Mesendoderm (in vitro differentiated cells): ENCODE data around the gene SLC23A2.

ENCODE experiments used
- DNase-seq: peaks from one replicate; pipeline ENCODE4 v3.0.0; 2013
- H2AK5ac ChIP-seq: 2 replicates; pipeline ENCODE4 v1.6.1; 2013; ENCODE audit warnings: low read length, inconsistent platforms
- H2BK120ac ChIP-seq: 2 replicates; pipeline ENCODE4 v1.6.1; 2013; ENCODE audit warnings: low read depth, mild to moderate bottlenecking, low read length, moderate library complexity, mixed read lengths
- H2BK15ac ChIP-seq: replicated peaks from 2 replicates; pipeline ENCODE4 v1.6.1; 2013; ENCODE audit warnings: low read depth, mild to moderate bottlenecking, moderate library complexity
- H2BK5ac ChIP-seq: 2 replicates; pipeline ENCODE4 v1.6.1; 2013; ENCODE audit warnings: low read length, inconsistent platforms
- H3K18ac ChIP-seq: 2 replicates; pipeline ENCODE4 v1.6.1; 2013; ENCODE audit warnings: mild to moderate bottlenecking, low read length, mixed read lengths
- H3K23ac ChIP-seq: one replicate; pipeline ENCODE4 v1.6.1; 2013; ENCODE audit warnings: low read length
- H3K27ac ChIP-seq: 2 replicates; pipeline ENCODE4 v1.5.1; 2013; ENCODE audit warnings: low read depth, mild to moderate bottlenecking, inconsistent platforms, low read length, moderate library complexity
- H3K27me3 ChIP-seq: 2 replicates; pipeline ENCODE4 v1.6.1; 2013; ENCODE audit warnings: low read length, control low read depth, mild to moderate bottlenecking, inconsistent platforms; ENCODE audit not compliant: insufficient read depth, poor library complexity
- H3K36me3 ChIP-seq: 2 replicates; pipeline ENCODE4 v1.6.1; 2013; ENCODE audit warnings: low read length, inconsistent platforms; ENCODE audit not compliant: control insufficient read depth, insufficient read depth
- H3K4ac ChIP-seq: one replicate; pipeline ENCODE4 v1.6.1; 2013; ENCODE audit warnings: low read depth, mild to moderate bottlenecking, low read length, moderate library complexity
- H3K4me1 ChIP-seq: 2 replicates; pipeline ENCODE4 v1.6.1; 2013; ENCODE audit warnings: low read depth, low read length, inconsistent platforms; ENCODE audit not compliant: control insufficient read depth
- H3K4me2 ChIP-seq: 2 replicates; pipeline ENCODE4 v1.6.1; 2013; ENCODE audit warnings: low read length
- H3K4me3 ChIP-seq: 2 replicates; pipeline ENCODE4 v1.5.1; 2013; ENCODE audit warnings: mild to moderate bottlenecking, low read length
- H3K56ac ChIP-seq: one replicate; pipeline ENCODE4 v1.6.1; 2013; ENCODE audit warnings: low read length
- H3K79me1 ChIP-seq: 2 replicates; pipeline ENCODE4 v1.6.1; 2013; ENCODE audit warnings: low read length, inconsistent platforms
- H3K79me2 ChIP-seq: 2 replicates; pipeline ENCODE4 v1.6.1; 2013; ENCODE audit warnings: mild to moderate bottlenecking, low read length; ENCODE audit not compliant: control insufficient read depth, insufficient read depth
- H3K9ac ChIP-seq: 2 replicates; pipeline ENCODE4 v1.6.1; 2013; ENCODE audit warnings: low read length, inconsistent platforms
- H4K5ac ChIP-seq: one replicate; pipeline ENCODE4 v1.6.1; 2013; ENCODE audit warnings: low read length
- H4K8ac ChIP-seq: one replicate; pipeline ENCODE4 v1.6.1; 2013; ENCODE audit warnings: low read depth, mild to moderate bottlenecking, control low read depth, low read length, moderate library complexity
- WGBS: extraction: QIAGEN DNeasy Blood & Tissue Kit; methylation state at CpG from one replicate; pipeline ENCODE4 v1.1.7; 2013; ENCODE audit warnings: low lambda C conversion rate, missing lambda C conversion rate; ENCODE audit not compliant: insufficient coverage; ENCODE audit errors: extremely low coverage; 5-methylcytosine and 5-hydroxymethylcytosine counted together

SLC23A2 gene

DNA sequence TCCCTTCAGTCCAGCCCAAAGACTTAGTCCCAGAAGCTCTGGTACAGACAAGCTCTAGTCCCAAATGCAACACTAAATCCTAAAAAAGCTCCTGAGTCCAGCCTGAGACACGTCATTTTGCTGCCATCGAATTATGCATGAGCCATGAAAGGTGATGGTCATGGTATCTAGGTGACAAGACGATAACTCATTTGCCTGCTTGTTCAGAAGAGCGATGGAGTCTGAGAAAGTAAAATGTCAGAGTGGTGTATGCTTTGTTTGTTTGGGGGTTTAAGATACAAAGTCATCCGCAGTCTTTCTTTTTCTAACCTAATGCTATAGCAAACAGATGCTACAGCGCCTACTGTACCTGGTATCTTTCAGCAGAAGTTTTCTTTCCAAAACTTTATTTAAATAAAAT lies 54.7 kb downstream of the SLC23A2 start:
- H3K4me2 ChIP-seq, result no peak overlapping the region
- no peak overlapping the region for H4K8ac ChIP-seq

DNA sequence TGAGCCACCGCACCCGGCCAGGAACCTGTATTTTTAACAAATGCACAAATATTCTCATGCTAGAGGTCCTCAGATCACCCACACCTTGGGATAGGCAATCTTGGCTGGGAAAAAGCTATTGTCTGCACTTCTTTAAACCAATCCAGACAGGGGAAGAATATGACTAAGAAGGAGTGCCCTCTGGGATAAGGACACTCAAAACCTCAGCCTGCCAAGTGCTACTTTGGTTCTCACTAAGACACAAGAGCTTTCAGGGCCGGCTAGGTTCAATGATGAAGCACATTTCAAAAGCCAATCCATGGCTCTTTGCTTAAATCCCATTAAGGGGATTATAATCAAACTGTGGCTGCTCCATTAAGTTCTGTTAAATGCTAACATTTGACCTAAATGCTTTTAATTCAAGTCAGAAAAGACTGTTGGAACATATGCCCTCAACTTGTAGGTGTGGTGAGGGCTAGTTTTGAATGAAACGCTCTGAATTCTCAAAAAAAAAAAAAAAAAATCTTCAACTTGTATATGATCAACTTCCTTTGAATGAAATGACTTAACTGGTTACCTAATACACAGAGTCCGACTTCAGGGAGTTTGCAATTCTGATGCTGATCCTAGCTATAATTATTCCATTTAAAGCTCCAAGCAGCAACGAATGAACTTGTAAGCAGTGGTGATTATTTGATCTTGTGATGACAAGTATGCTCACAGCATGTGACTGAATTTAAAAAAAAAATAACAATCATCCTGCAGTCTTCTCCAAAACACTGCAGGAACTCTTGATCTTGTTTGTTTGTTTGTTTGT lies 56.6 kb downstream of the SLC23A2 start:
- WGBS, result no CpG with 5 or more reads among the region's 6 CpGs
- Histone ChIP-seq H3K79me2 (no peaks in the 10 kb centered on the region), H3K56ac (no peak overlapping the region), H2BK120ac (no peak overlapping the region), H2BK5ac (no peak overlapping the region), H3K27me3 (no peaks in the 10 kb centered on the region), H3K18ac (no peak overlapping the region), H3K27ac (no peak overlapping the region), H3K23ac (no peak overlapping the region), H3K4me3 (no peak overlapping the region), H3K9ac (no peak overlapping the region), H4K8ac (no peak overlapping the region), H3K4me2 (no peak overlapping the region), H4K5ac (no peak overlapping the region), H2AK5ac (no peak overlapping the region), H3K36me3 (no peaks in the 10 kb centered on the region), H3K4ac (no peak overlapping the region), H2BK15ac (no peak overlapping the region), H3K79me1 (no peaks in the 10 kb centered on the region), H3K4me1 (no peaks in the 10 kb centered on the region)
- no peak for DNase-seq

More for the DNA sequence above, 54.7 kb downstream of the SLC23A2 start:
- H3K4ac ChIP-seq, result no peak overlapping the region
- H3K79me2 ChIP-seq, result no peaks in the 10 kb centered on the region
- H3K9ac ChIP-seq, result no peak overlapping the region
- H3K36me3 ChIP-seq, result no peaks in the 10 kb centered on the region
- H3K27ac ChIP-seq, result no peak overlapping the region
- H3K18ac ChIP-seq, result no peak overlapping the region
- no peak overlapping the region for H3K23ac ChIP-seq
- H3K27me3 ChIP-seq, result no peaks in the 10 kb centered on the region
- no peak overlapping the region for H2AK5ac ChIP-seq
- H2BK120ac ChIP-seq, result no peak overlapping the region
- WGBS, result no CpG with 5 or more reads among the region's 6 CpGs
- H2BK15ac ChIP-seq, result no peak overlapping the region
- H3K56ac ChIP-seq, result no peak overlapping the region
- no peak overlapping the region for H4K5ac ChIP-seq
- no peak overlapping the region for H3K4me3 ChIP-seq
- DNase-seq, result no peak
- no peaks in the 10 kb centered on the region for H3K4me1 ChIP-seq
- no peak overlapping the region for H2BK5ac ChIP-seq
- H3K79me1 ChIP-seq, result no peaks in the 10 kb centered on the region

DNA sequence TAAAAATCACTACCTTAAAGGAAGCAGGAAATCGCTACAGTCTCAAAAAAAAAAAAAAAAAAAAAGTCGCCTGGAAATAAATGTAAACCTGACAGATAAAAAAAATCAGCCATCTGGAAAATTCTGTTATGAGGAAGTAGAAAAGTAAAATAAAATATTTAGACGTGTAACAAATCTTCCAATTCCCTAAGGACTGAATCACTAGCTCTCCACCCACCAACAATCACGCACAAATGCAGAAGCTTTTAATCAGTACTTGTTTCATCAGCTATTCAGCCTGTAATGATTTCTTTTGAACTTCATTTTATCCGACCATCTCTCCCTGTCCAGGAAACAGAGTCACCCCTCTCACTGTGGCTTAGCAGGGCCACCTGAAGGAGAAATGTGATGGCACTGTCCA lies 59.0 kb downstream of the SLC23A2 start:
- no peak overlapping the region for H2AK5ac ChIP-seq
- no peak overlapping the region for H3K9ac ChIP-seq
- no peak overlapping the region for H3K23ac ChIP-seq
- H3K27me3 ChIP-seq, result no peaks in the 10 kb centered on the region
- H3K79me2 ChIP-seq, result no peaks in the 10 kb centered on the region
- no peak overlapping the region for H3K27ac ChIP-seq
- no peak overlapping the region for H3K4me2 ChIP-seq
- no peak overlapping the region for H4K5ac ChIP-seq
- no peak overlapping the region for H4K8ac ChIP-seq
- no peak overlapping the region for H3K4me3 ChIP-seq
- H3K36me3 ChIP-seq, result no peaks in the 10 kb centered on the region
- H3K18ac ChIP-seq, result no peak overlapping the region
- WGBS, result no CpG with 5 or more reads among the region's 5 CpGs
- H2BK120ac ChIP-seq, result no peak overlapping the region
- H2BK15ac ChIP-seq, result no peak overlapping the region
- H3K79me1 ChIP-seq, result no peaks in the 10 kb centered on the region
- H3K56ac ChIP-seq, result no peak overlapping the region
- H3K4me1 ChIP-seq, result no peaks in the 10 kb centered on the region
- no peak for DNase-seq
- no peak overlapping the region for H2BK5ac ChIP-seq
- H3K4ac ChIP-seq, result no peak overlapping the region

DNA sequence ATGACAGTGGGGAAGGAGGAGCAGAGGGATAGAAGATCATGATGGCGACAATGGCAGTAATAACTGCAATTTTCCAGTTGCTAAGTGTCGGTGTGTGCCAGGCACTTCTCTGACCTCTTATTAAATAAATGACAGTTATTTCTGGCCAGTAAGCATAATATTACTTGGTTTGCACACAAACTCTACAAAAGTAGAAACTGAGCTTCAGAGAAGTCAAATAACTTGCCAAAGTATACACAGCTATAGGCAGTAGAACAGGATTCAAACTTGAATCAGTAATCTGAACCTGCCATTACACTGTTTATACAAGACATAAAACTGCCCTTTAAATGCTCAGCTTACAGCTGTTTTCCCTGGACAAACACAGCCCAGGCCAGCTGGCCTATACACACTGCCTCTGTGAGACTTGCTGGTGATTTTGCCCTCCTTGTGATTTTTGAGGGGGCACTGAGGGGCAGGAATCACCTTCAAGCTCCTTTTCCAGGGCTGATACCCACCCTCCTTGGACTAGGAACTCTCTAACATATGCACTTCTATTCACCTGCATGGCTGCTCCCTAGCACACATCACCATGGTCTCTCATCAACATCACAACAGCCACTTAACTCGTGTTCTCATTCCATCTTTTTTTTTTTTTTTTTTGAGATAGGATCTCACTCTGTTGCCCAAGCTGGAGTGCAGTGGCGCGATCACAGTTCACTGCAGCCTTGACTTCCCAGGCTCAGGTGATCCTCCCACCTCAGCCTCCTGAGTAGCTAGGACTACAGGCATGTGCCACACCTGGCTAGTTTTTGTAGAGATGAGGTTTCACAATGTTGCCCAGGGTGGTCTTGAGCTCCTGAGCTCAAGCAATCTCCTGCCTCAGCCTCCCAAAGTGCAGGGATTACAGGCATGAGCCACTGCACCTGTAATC lies 63.6 kb downstream of the SLC23A2 start:
- Histone ChIP-seq H3K36me3 (no peaks in the 10 kb centered on the region), H3K79me2 (no peaks in the 10 kb centered on the region), H3K27ac (no peak overlapping the region), H3K4ac (no peak overlapping the region), H2BK5ac (no peak overlapping the region), H3K79me1 (no peaks in the 10 kb centered on the region), H2BK15ac (no peak overlapping the region), H3K9ac (no peak overlapping the region), H3K27me3 (no peaks in the 10 kb centered on the region), H3K4me2 (no peak overlapping the region), H2AK5ac (no peak overlapping the region), H3K56ac (no peak overlapping the region), H3K23ac (no peak overlapping the region), H2BK120ac (no peak overlapping the region), H4K8ac (no peak overlapping the region), H4K5ac (no peak overlapping the region), H3K4me3 (no peak overlapping the region), H3K18ac (no peak overlapping the region), H3K4me1 (no peaks in the 10 kb centered on the region)
- no CpG with 5 or more reads among the region's 5 CpGs for WGBS
- DNase-seq, result no peak

DNA sequence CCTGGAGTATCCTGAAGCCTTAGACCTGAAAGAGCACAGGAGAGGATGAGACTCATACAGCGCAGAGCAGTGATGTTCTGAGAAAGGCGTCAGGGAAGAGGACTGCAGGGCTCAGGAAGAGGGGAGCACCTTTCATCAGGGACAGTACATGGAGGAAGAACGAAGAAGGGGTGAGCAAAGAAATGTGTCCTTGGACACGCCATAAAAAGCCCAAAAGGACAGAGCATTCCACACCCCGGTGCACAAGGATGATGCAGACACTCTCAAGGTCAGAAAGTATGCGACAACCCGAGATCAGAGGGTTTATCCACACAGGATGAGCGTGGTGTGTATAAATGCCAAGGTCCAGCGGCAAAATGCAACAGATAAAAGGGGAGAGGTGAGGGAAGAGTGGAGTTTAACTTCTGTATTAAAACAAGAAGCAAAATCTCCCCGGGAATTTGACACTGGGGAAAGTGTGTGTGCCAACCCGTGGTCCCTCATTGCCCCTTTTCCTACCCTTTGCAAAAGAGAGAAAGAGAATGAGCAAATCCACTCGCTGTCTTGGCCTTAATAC lies 64.4 kb downstream of the SLC23A2 start:
- WGBS, result no CpG with 5 or more reads among the region's 12 CpGs
- H3K56ac ChIP-seq, result no peak overlapping the region
- H3K27me3 ChIP-seq, result no peaks in the 10 kb centered on the region
- no peak overlapping the region for H2BK5ac ChIP-seq
- no peak overlapping the region for H2BK120ac ChIP-seq
- no peaks in the 10 kb centered on the region for H3K79me1 ChIP-seq
- no peak overlapping the region for H3K4ac ChIP-seq
- H4K5ac ChIP-seq, result no peak overlapping the region
- no peak overlapping the region for H2AK5ac ChIP-seq
- no peak for DNase-seq
- H3K23ac ChIP-seq, result no peak overlapping the region
- no peaks in the 10 kb centered on the region for H3K36me3 ChIP-seq
- H3K9ac ChIP-seq, result no peak overlapping the region
- H3K4me2 ChIP-seq, result no peak overlapping the region
- H2BK15ac ChIP-seq, result no peak overlapping the region
- no peak overlapping the region for H3K27ac ChIP-seq
- no peak overlapping the region for H3K18ac ChIP-seq
- H4K8ac ChIP-seq, result no peak overlapping the region
- H3K4me1 ChIP-seq, result no peaks in the 10 kb centered on the region
- no peaks in the 10 kb centered on the region for H3K79me2 ChIP-seq
- no peak overlapping the region for H3K4me3 ChIP-seq
